ENCODE results near the gene TNFSF9.

DNA sequence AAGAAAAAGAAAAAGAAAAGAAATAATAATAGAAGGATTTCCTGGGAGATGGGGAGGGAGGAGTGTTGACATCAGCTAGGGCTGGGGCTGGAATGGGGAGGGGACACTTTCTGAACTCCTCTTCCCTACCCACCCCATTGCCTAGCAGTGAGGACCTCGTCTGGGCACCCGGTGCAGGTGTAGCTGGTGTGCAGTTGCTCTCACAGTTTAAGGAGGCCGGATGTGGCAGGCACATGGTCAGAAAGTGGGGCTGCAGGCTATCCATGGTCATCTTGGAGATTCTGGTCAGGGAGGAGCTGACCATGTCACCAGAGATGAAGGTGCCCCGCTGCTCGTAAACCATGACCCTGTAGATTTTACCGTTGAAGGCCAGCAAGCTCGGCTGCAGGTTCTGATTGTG lies 20.2 kb upstream of the TNFSF9 start:
- TF ChIP-seq, protein P1, sequence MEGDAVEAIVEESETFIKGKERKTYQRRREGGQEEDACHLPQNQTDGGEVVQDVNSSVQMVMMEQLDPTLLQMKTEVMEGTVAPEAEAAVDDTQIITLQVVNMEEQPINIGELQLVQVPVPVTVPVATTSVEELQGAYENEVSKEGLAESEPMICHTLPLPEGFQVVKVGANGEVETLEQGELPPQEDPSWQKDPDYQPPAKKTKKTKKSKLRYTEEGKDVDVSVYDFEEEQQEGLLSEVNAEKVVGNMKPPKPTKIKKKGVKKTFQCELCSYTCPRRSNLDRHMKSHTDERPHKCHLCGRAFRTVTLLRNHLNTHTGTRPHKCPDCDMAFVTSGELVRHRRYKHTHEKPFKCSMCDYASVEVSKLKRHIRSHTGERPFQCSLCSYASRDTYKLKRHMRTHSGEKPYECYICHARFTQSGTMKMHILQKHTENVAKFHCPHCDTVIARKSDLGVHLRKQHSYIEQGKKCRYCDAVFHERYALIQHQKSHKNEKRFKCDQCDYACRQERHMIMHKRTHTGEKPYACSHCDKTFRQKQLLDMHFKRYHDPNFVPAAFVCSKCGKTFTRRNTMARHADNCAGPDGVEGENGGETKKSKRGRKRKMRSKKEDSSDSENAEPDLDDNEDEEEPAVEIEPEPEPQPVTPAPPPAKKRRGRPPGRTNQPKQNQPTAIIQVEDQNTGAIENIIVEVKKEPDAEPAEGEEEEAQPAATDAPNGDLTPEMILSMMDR (IDR thresholded peaks at IDR 0.05) = no peak
- TF ChIP-seq POLR2A (IDR thresholded peaks at IDR 0.05) = no peak
- TF ChIP-seq EP300 (IDR thresholded peaks at IDR 0.05) = no peak
